ENCODE data around the gene ZNF486.

- TF ChIP-seq POLR2AphosphoS5 (IDR thresholded peaks at IDR 0.05; ENCODE audit: low read depth, low read length) (no peak), SIN3A (IDR thresholded peaks at IDR 0.05; ENCODE audit: borderline replicate concordance, insufficient read depth, low read length) (no peak), REST (IDR thresholded peaks at IDR 0.05; ENCODE audit: insufficient read depth in 1 of 2, low read depth in 2 of 2, low read length in 2 of 2) (no peak), TAF1 (IDR thresholded peaks at IDR 0.05; ENCODE audit: borderline replicate concordance, insufficient read depth, low read length) (no peak), FOXP2 (optimal IDR thresholded peaks at IDR 0.05; ENCODE audit: borderline replicate concordance, extremely low read depth, extremely low read length, insufficient read depth) (no peak)
Observed at GRCh38 chr19:20245309-20245708, 78.3 kb downstream of the ZNF486 start.
